GM23338 (cell line): ENCODE data around the gene BCL7C. TPM values are rescaled to one million over a fixed set of nuclear protein-coding genes. Genes with fewer than 3 reads are reported as not detected.

Experiments used
- ATAC-seq: fragments of 200-7000 bp; cut with Tn5 transposase; 3 replicates; pipeline ENCODE4 v1.9.1; 2020
- DNase-seq: peaks from one replicate; pipeline ENCODE4 v3.0.0-alpha.2; 2015; ENCODE audit warnings: low spot score
- H2AFZ ChIP-seq: fragments of 200-600 bp; sonication (generic); 2 replicates; pipeline ENCODE4 v1.8.0; 2016; ENCODE audit warnings: antibody characterized with exemption, mild to moderate bottlenecking, moderate library complexity
- H3F3A ChIP-seq: fragments of 200-600 bp; sonication (generic); replicated peaks from 2 replicates; pipeline ENCODE4 v1.8.0; 2017; ENCODE audit warnings: antibody characterized with exemption, mixed run types, low read depth
- H3K27ac ChIP-seq: fragments of 200-600 bp; sonication (generic); 2 replicates; pipeline ENCODE4 v1.6.1; 2016; ENCODE audit warnings: low read depth
- H3K27me3 ChIP-seq: fragments of 200-600 bp; sonication (generic); 2 replicates; pipeline ENCODE4 v1.8.0; 2016; ENCODE audit warnings: mild to moderate bottlenecking, mixed run types, moderate library complexity; ENCODE audit not compliant: insufficient read depth
- H3K36me3 ChIP-seq: fragments of 200-600 bp; sonication (generic); 2 replicates; pipeline ENCODE4 v1.8.0; 2016; ENCODE audit warnings: mild to moderate bottlenecking; ENCODE audit not compliant: insufficient read depth
- H3K4me1 ChIP-seq: fragments of 200-600 bp; sonication (generic); 2 replicates; pipeline ENCODE4 v1.8.0; 2016; ENCODE audit warnings: mild to moderate bottlenecking, moderate library complexity; ENCODE audit not compliant: insufficient read depth
- H3K4me2 ChIP-seq: fragments of 200-600 bp; sonication (generic); 2 replicates; pipeline ENCODE4 v1.7.1; 2017; ENCODE audit warnings: mixed run types
- H3K4me3 ChIP-seq: fragments of 200-600 bp; sonication (generic); 2 replicates; pipeline ENCODE4 v1.6.1; 2016; ENCODE audit warnings: mixed run types
- H3K79me2 ChIP-seq: fragments of 200-600 bp; sonication (generic); replicated peaks from 2 replicates; pipeline ENCODE4 v1.8.0; 2017; ENCODE audit warnings: mild to moderate bottlenecking; ENCODE audit not compliant: insufficient read depth
- H3K9me2 ChIP-seq: fragments of 200-600 bp; sonication (generic); 2 replicates; pipeline ENCODE4 v1.8.0; 2017; ENCODE audit not compliant: insufficient read depth
- H4K20me1 ChIP-seq: fragments of 200-600 bp; sonication (generic); replicated peaks from 2 replicates; pipeline ENCODE4 v1.8.0; 2017; ENCODE audit warnings: mild to moderate bottlenecking; ENCODE audit not compliant: insufficient read depth
- H3K27ac Mint-ChIP-seq: 2 replicates; pipeline ENCODE4 v1.8.0; 2020; ENCODE audit warnings: inconsistent platforms, mild to moderate bottlenecking, moderate library complexity, mixed read lengths
- H3K27me3 Mint-ChIP-seq: 3 replicates; pipeline ENCODE4 v1.8.0; 2022; ENCODE audit warnings: low read depth, mild to moderate bottlenecking, moderate library complexity, mixed read lengths, inconsistent platforms; ENCODE audit not compliant: insufficient read depth, poor library complexity
- H3K36me3 Mint-ChIP-seq: 3 replicates; pipeline ENCODE4 v1.8.0; 2021; ENCODE audit warnings: low read depth, mild to moderate bottlenecking, inconsistent platforms, moderate library complexity, mixed read lengths
- H3K4me1 Mint-ChIP-seq: 3 replicates; pipeline ENCODE4 v1.8.0; 2020; ENCODE audit warnings: mild to moderate bottlenecking, inconsistent platforms, mixed read lengths
- H3K4me3 Mint-ChIP-seq: 3 replicates; pipeline ENCODE4 v1.8.0; 2021; ENCODE audit warnings: moderate library complexity, mild to moderate bottlenecking, inconsistent platforms, mixed read lengths
- H3K9me3 Mint-ChIP-seq: 3 replicates; pipeline ENCODE4 v1.8.0; 2020; ENCODE audit warnings: moderate library complexity, mild to moderate bottlenecking, inconsistent platforms, mixed read lengths
- CREB1 ChIP-seq: fragments of 250-450 bp; sonication (Bioruptor Pico); IDR thresholded peaks from 2 replicates; pipeline ENCODE4 v1.5.0; 2020; ENCODE audit warnings: low read depth, mild to moderate bottlenecking, moderate library complexity
- CTCF ChIP-seq, 2 experiments: fragments of 200-600 bp in 1 of 2; sonication (generic) in 1 of 2; conservative IDR thresholded peaks; 2 replicates each; pipeline versions ENCODE4 v1.5.1 to v1.6.1; 2016 to 2017; ENCODE audit warnings: antibody characterized with exemption in 2 of 2, low read depth in 2 of 2, mild to moderate bottlenecking in 2 of 2, moderate library complexity in 1 of 2
- ETS1 ChIP-seq: IDR thresholded peaks from 2 replicates; pipeline ENCODE4 v1.6.1; 2016; ENCODE audit warnings: antibody characterized with exemption
- EZH2 ChIP-seq: fragments of 200-600 bp; sonication (generic); IDR thresholded peaks from one replicate; pipeline ENCODE4 v1.8.0; 2017; ENCODE audit warnings: antibody characterized with exemption, mild to moderate bottlenecking, low read depth; ENCODE audit not compliant: unreplicated experiment
- EZH2phosphoT487 ChIP-seq: fragments of 200-600 bp; sonication (generic); IDR thresholded peaks from one replicate; pipeline ENCODE4 v1.8.1; 2018; ENCODE audit warnings: antibody characterized with exemption; ENCODE audit not compliant: unreplicated experiment
- JUNB ChIP-seq: IDR thresholded peaks from one replicate; pipeline ENCODE4 v1.6.1; 2016; ENCODE audit warnings: antibody characterized with exemption; ENCODE audit not compliant: unreplicated experiment
- NANOG ChIP-seq: IDR thresholded peaks from 2 replicates; pipeline ENCODE4 v1.6.1; 2016; ENCODE audit warnings: antibody characterized with exemption, borderline replicate concordance
- POLR2AphosphoS5 ChIP-seq: IDR thresholded peaks from 2 replicates; pipeline ENCODE4 v1.6.1; 2016; ENCODE audit warnings: antibody characterized with exemption, low read depth
- REST ChIP-seq: IDR thresholded peaks from one replicate; pipeline ENCODE4 v1.6.1; 2018; ENCODE audit warnings: antibody characterized with exemption; ENCODE audit not compliant: unreplicated experiment
- STAT1 ChIP-seq: IDR thresholded peaks from one replicate; pipeline ENCODE4 v1.6.1; 2016; ENCODE audit warnings: antibody characterized with exemption; ENCODE audit not compliant: unreplicated experiment
- ZNF114 ChIP-seq: fragments of 250-450 bp; sonication (Bioruptor Pico); IDR thresholded peaks from 2 replicates; pipeline ENCODE4 v1.5.0; 2020; ENCODE audit warnings: mild to moderate bottlenecking, moderate library complexity
- ZNF331 ChIP-seq: fragments of 250-450 bp; sonication (Bioruptor Pico); IDR thresholded peaks from 2 replicates; pipeline ENCODE4 v1.5.0; 2020; ENCODE audit warnings: low read depth, mild to moderate bottlenecking, moderate library complexity
- ZNF462 ChIP-seq: fragments of 250-450 bp; sonication (Bioruptor Pico); IDR thresholded peaks from 2 replicates; pipeline ENCODE4 v1.5.0; 2020; ENCODE audit warnings: mild to moderate bottlenecking, moderate library complexity
- polyA plus RNA-seq: library from polyadenylated mRNA; unstranded; fragments of >200 nt; fragmentation: Nextera tagmentation; extraction: Ambion mirVana; gene quantifications from 2 replicates; pipeline ENCODE4 v1.2.1, GENCODE V29; 2016
- total RNA-seq: library from RNA; depleted of rRNA; stranded (reverse); fragments of >200 nt; shearing (Covaris generic); gene quantifications from 2 replicates; pipeline ENCODE4 v1.2.3, GENCODE V29; 2014

The BCL7C gene
- total and polyA plus RNA-seq, 2 experiments from 2014 or later = 17.5 to 22.1 TPM

GRCh38 chr16:30885196-30885595 lies 8.7 kb downstream of the BCL7C start (continued):
- no peak for TF ChIP-seq ZNF331 (CRISPR knock-in tag)
- TF ChIP-seq STAT1 = no peak
- TF ChIP-seq NANOG = no peak

GRCh38 chr16:30884760-30885159 lies 9.1 kb downstream of the BCL7C start:
- no peak for DNase-seq
- Mint-ChIP-seq H3K27me3 (peaks cover 10% of the 10 kb centered on the region), H3K4me1 (peaks cover 7% of the 10 kb centered on the region; the same call in 2 of the 3 replicates), H3K27ac (no peak overlapping the region), H3K4me3 (no peak overlapping the region), H3K36me3 (peaks cover 25% of the 10 kb centered on the region), H3K9me3 (no peaks in the 10 kb centered on the region)
- Histone ChIP-seq H3K79me2 (no peaks in the 10 kb centered on the region), H3K36me3 (no peaks in the 10 kb centered on the region), H2AFZ (no peak overlapping the region), H3K27me3 (no peaks in the 10 kb centered on the region), H3K4me2 (no peak overlapping the region), H3K27ac (no peak overlapping the region), H3K4me3 (no peak overlapping the region), H3K4me1 (no peaks in the 10 kb centered on the region), H4K20me1 (no peaks in the 10 kb centered on the region; the same call in 1 of the 2 replicates), H3K9me2 (no peaks in the 10 kb centered on the region), H3F3A (no peaks in the 10 kb centered on the region)
- no peak for ATAC-seq
- TF ChIP-seq ETS1 (no peak), EZH2phosphoT487 (no peak), JUNB (no peak), EZH2 (no peak), ZNF331 (CRISPR knock-in tag) (no peak), ZNF114 (no peak), CTCF (conservative IDR thresholded peaks at IDR 0.05; ENCODE audit: low read depth in 2 of 2) (no peak), NANOG (no peak), ZNF462 (no peak), REST (no peak), CREB1 (CRISPR knock-in tag) (no peak), POLR2AphosphoS5 (no peak), STAT1 (no peak)
